ENCODE measurements around the gene FKBP5. TPM values are rescaled to one million over a fixed set of nuclear protein-coding genes. Genes with fewer than 3 reads are reported as not detected.

FKBP5 gene
- total RNA-seq, 1 experiment from 2014 or later, result 33.9 TPM

- peaks cover 0 to 8% (median 6%) of the 10 kb centered on the region in 3 experiments; a peak in 3 of 7 replicates for H3K36me3 Mint-ChIP-seq (ENCODE audit: insufficient read depth in 1 of 3, low read depth in 3 of 3)
- Histone ChIP-seq H3K23ac (ENCODE audit: insufficient read length, low read depth, low read length) (no peak overlapping the region), H2AFZ (ENCODE audit: low read length) (no peak overlapping the region), H2AK5ac (ENCODE audit: insufficient read length, low read length) (no peak overlapping the region), H4K8ac (replicated peaks; ENCODE audit: insufficient read length, low read depth, low read length) (no peak overlapping the region), H4K5ac (ENCODE audit: insufficient read length, low read depth, low read length) (no peak overlapping the region), H3K4ac (ENCODE audit: low read depth, low read length) (no peak overlapping the region), H3K14ac (ENCODE audit: insufficient read depth, low read length) (no peak overlapping the region), H3K79me2 (ENCODE audit: insufficient read depth, low read length) (peaks cover 3% of the 10 kb centered on the region; the same call in 1 of the 2 replicates), H4K20me1 (ENCODE audit: control insufficient read depth, insufficient read depth, insufficient read length) (no peaks in the 10 kb centered on the region), H3K23me2 (ENCODE audit: insufficient read length, low read depth, low read length, poor library complexity, severe bottlenecking) (no peaks in the 10 kb centered on the region), H3K27me3 (ENCODE audit: insufficient read depth, low read length) (no peaks in the 10 kb centered on the region), H2BK12ac (ENCODE audit: insufficient read length, low read depth, low read length) (no peak overlapping the region), H3K4me2 (ENCODE audit: insufficient read depth, insufficient read length, low read length) (no peak overlapping the region), H3K4me1 (ENCODE audit: insufficient read depth, low read length) (no peaks in the 10 kb centered on the region; the same call in 1 of the 2 replicates), H3K9ac (ENCODE audit: extremely low read depth, insufficient read length, low read length) (no peak overlapping the region), H3K9me3 (ENCODE audit: control insufficient read depth, low read depth, low read length) (no peaks in the 10 kb centered on the region), H3K56ac (ENCODE audit: insufficient read length, low read depth, low read length) (no peak overlapping the region), H2BK120ac (ENCODE audit: low read depth, low read length, poor library complexity, severe bottlenecking) (no peak overlapping the region), H2BK5ac (ENCODE audit: insufficient read length, low read length) (no peak overlapping the region), H2BK15ac (ENCODE audit: low read depth, low read length) (no peak overlapping the region), H2BK20ac (ENCODE audit: low read depth, low read length, poor library complexity, severe bottlenecking) (no peak overlapping the region), H3K18ac (ENCODE audit: insufficient read length, low read depth, low read length) (no peak overlapping the region), H3K79me1 (ENCODE audit: insufficient read depth, low read depth, low read length, poor library complexity, severe bottlenecking) (no peaks in the 10 kb centered on the region), H3T11ph (ENCODE audit: low read length) (no peak overlapping the region), H4K91ac (ENCODE audit: insufficient read length, low read depth, low read length) (no peak overlapping the region), H3K27ac (ENCODE audit: insufficient read length, low read depth, low read length) (no peak overlapping the region)
- no peak overlapping the region for H3K4me3 Mint-ChIP-seq
- no peaks in the 10 kb centered on the region for H3K27me3 Mint-ChIP-seq (ENCODE audit: low read depth)
- H3K27ac Mint-ChIP-seq, result no peak overlapping the region; a peak in 1 of 7 replicates
- no CpG with 5 or more reads among the region's 1 CpG for WGBS (ENCODE audit: extremely low coverage, insufficient read length, low lambda C conversion rate)
- DNase-seq, result no peak
- peaks cover 9 to 11% of the 10 kb centered on the region in 2 experiments for H3K4me1 Mint-ChIP-seq
- no peak for TF ChIP-seq CTCF (conservative IDR thresholded peaks at IDR 0.05)
- no peaks in the 10 kb centered on the region for H3K9me3 Mint-ChIP-seq
Observed at GRCh38 chr6:35681298-35681697, 7.4 kb downstream of the FKBP5 start.
